ENCODE data around the gene CPT1B. TPM values are rescaled to one million over a fixed set of nuclear protein-coding genes. Genes with fewer than 3 reads are reported as not detected.

CPT1B gene
- 49.4 TPM for polyA plus RNA-seq (2012; ENCODE audit: low read depth, missing spikeins)

GRCh38 chr22:50577987-50578775, at the start of gene CPT1B:
Gene CPT1B, minus strand, starts transcription at chr22:50578427. Its CDS starts 512 bp downstream, at chr22:50577915.
- FAIRE-seq (no peak), DNase-seq (ENCODE audit: insufficient read length, low spot score) (no peak)
- no peak for TF ChIP-seq POU2F2 (IDR thresholded peaks at IDR 0.05; ENCODE audit: low read depth, low read length)
- no peak for TF ChIP-seq POLR2A (IDR thresholded peaks at IDR 0.05; ENCODE audit: low read depth, low read length)
- no peak for TF ChIP-seq SPI1 (IDR thresholded peaks at IDR 0.05; ENCODE audit: low read depth, low read length)
- TF ChIP-seq PAX5 (IDR thresholded peaks at IDR 0.05; ENCODE audit: insufficient read depth, low read length, severe bottlenecking) = no peak
- no peak for TF ChIP-seq POLR2AphosphoS5 (IDR thresholded peaks at IDR 0.05; ENCODE audit: low read depth, low read length)
- no peak for TF ChIP-seq TAF1 (IDR thresholded peaks at IDR 0.05; ENCODE audit: low read depth, low read length)

DNA sequence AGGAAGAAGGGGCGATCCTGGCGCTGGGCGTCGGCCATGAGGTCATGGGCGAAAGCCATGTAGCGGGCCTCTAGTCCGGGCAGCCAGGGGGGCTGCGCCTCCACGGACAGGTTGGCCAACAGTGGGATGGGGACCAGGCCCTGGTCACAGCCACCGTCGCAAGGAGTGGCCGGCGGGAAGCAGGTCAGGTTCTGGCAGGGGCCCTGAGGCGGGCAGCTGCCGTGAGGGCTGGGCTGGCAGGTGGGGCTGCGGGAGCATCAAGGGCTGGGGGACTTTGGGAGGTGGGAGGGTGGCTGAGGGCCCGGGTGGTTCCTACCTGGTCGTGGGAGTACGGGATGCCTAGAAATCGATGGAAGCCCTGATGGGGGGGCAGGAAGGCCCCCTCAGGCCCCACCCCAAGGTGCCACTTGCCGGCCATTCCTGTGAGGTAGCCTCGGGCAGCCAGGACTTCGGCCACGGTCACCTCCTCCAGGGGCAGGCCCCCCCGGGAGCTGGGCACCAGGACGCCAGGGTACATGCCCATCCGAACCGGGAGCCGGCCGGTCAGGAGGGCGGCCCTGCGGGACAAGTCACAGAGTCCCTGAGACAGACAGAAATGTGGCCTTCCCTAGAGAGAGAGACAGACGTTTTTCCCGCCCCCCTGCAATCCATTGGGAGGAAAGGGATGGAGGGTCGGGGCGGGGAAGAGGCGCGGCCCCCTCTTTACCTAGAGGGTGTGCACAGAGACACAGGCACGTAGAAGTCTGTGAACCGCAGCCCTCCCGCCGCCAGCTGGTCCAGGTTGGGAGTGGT, 48.8 kb upstream of the CPT1B start:
- TF ChIP-seq POLR2A (IDR thresholded peaks at IDR 0.05; ENCODE audit: low read depth, low read length) (no peak), SPI1 (IDR thresholded peaks at IDR 0.05; ENCODE audit: low read depth, low read length) (no peak), POLR2AphosphoS5 (IDR thresholded peaks at IDR 0.05; ENCODE audit: low read depth, low read length) (no peak), PAX5 (IDR thresholded peaks at IDR 0.05; ENCODE audit: insufficient read depth, low read length, severe bottlenecking) (no peak), TAF1 (IDR thresholded peaks at IDR 0.05; ENCODE audit: low read depth, low read length) (no peak)
- FAIRE-seq (no peak), DNase-seq (ENCODE audit: insufficient read length, low spot score) (no peak)

GRCh38 chr22:50626314-50626849, 48.2 kb upstream of the CPT1B start:
- TF ChIP-seq SPI1 (IDR thresholded peaks at IDR 0.05; ENCODE audit: low read depth, low read length) (no peak), POU2F2 (IDR thresholded peaks at IDR 0.05; ENCODE audit: low read depth, low read length) (no peak), POLR2AphosphoS5 (IDR thresholded peaks at IDR 0.05; ENCODE audit: low read depth, low read length) (no peak), POLR2A (IDR thresholded peaks at IDR 0.05; ENCODE audit: low read depth, low read length) (no peak), PAX5 (IDR thresholded peaks at IDR 0.05; ENCODE audit: insufficient read depth, low read length, severe bottlenecking) (no peak), TAF1 (IDR thresholded peaks at IDR 0.05; ENCODE audit: low read depth, low read length) (no peak)
- DNase-seq (ENCODE audit: insufficient read length, low spot score) (no peak), FAIRE-seq (no peak)

DNA sequence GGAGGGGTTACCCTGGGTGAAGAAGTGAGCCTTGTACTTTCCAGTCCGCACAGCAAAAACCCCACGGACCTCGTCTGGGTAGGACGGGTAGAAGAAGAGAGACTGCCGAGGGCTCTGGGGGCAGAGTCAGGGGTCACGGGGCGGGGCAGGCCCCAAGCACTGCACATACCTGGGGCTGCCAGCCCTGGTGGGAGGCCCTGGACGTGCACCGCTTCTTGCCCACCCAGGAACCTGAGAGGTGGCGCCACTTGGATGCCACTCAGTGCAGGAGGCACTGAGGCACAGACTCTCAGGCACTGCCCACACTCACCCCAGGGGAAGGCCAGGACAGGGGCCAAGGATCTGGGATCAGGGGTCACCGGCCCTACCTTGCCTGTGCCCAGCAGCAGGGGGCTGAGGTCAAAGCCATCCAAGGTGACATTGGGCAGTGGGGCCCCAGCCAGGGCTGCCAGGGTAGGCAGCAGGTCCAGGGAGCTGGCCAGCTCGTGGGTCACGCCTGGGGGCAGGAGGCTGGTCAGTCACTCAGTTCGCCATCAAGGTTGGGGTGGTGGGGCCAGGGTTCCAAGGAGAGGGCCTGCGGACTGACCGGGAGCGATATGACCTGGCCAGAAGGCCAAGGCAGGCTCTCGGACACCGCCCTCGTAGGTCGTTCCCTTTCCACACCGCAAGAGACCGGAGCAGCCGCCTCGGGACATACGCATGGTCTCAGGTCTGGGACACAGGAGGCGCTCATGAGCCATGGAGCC, 47.5 kb upstream of the CPT1B start:
- no peak for DNase-seq (ENCODE audit: insufficient read length, low spot score)
- TF ChIP-seq SPI1 (IDR thresholded peaks at IDR 0.05; ENCODE audit: low read depth, low read length) (no peak), PAX5 (IDR thresholded peaks at IDR 0.05; ENCODE audit: insufficient read depth, low read length, severe bottlenecking) (no peak), POLR2AphosphoS5 (IDR thresholded peaks at IDR 0.05; ENCODE audit: low read depth, low read length) (no peak), POLR2A (IDR thresholded peaks at IDR 0.05; ENCODE audit: low read depth, low read length) (no peak), TAF1 (IDR thresholded peaks at IDR 0.05; ENCODE audit: low read depth, low read length) (no peak), POU2F2 (IDR thresholded peaks at IDR 0.05; ENCODE audit: low read depth, low read length) (no peak)
- FAIRE-seq = no peak

DNA sequence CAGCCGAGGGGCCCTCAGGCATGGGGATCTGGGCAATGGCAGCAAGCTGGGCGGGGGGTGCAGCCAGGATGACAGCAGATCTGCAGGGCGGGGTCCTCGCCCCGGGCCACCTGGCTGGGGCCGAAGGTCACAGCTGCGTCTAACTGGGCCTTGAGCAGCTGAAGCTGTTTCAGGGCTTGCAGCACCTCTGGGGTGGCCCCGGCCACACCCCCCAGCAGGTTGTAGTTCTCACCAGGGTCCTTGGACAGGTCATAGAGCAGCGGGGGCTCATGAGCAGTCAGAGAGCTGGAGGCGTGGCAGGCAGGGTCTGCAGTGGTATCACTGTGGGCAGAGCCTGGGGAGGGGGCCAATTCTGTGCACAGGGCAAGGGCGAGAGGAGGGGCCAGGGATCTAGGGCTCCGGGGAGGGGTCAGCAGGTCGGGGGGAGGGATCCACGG, 46.9 kb upstream of the CPT1B start:
- no peak for DNase-seq (ENCODE audit: insufficient read length, low spot score)
- no peak for FAIRE-seq
- no peak for TF ChIP-seq SPI1 (IDR thresholded peaks at IDR 0.05; ENCODE audit: low read depth, low read length)
- no peak for TF ChIP-seq POLR2A (IDR thresholded peaks at IDR 0.05; ENCODE audit: low read depth, low read length)
- no peak for TF ChIP-seq POU2F2 (IDR thresholded peaks at IDR 0.05; ENCODE audit: low read depth, low read length)
- no peak for TF ChIP-seq PAX5 (IDR thresholded peaks at IDR 0.05; ENCODE audit: insufficient read depth, low read length, severe bottlenecking)
- no peak for TF ChIP-seq TAF1 (IDR thresholded peaks at IDR 0.05; ENCODE audit: low read depth, low read length)
- no peak for TF ChIP-seq POLR2AphosphoS5 (IDR thresholded peaks at IDR 0.05; ENCODE audit: low read depth, low read length)

DNA sequence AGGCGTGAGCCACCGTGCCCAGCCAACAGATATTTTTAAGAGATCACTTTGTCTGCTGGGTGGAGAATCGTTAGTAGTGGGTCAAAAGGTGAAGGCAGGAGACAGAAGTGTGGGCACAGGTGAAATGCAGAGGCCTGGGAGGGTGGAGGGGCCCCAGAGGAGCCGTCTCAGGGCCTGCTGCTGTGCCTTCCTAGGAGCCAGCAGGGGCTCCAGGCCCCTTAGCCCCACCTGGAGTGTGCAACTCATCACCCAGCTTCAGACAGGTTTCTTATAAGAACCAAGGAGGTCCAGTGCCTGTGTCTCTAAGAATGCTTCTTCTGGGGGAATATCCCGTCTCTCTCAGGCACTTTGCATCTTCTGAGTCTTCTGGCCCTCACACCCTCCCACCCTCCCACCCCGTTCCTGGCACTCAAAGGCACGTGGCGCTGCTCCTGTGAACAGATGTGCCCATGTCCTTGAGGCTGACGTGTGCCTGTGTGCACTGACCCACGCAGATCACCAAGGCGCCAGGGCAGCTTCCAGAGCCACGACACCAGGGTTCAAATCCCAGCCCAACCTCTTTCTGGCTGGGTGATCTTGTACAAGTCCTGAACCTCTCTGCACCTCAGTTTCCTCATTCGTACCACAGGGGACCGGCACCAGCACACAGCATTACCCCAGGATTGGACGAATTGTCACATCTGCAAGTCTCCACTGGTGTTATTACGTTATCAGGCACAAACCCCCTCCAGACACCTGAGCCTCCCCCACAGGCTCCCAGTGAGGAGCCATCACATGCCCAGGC, 46.3 kb upstream of the CPT1B start:
- no peak for DNase-seq (ENCODE audit: insufficient read length, low spot score)
- FAIRE-seq = no peak
- TF ChIP-seq POLR2AphosphoS5 (IDR thresholded peaks at IDR 0.05; ENCODE audit: low read depth, low read length) = no peak
- TF ChIP-seq POU2F2 (IDR thresholded peaks at IDR 0.05; ENCODE audit: low read depth, low read length) = no peak

DNA sequence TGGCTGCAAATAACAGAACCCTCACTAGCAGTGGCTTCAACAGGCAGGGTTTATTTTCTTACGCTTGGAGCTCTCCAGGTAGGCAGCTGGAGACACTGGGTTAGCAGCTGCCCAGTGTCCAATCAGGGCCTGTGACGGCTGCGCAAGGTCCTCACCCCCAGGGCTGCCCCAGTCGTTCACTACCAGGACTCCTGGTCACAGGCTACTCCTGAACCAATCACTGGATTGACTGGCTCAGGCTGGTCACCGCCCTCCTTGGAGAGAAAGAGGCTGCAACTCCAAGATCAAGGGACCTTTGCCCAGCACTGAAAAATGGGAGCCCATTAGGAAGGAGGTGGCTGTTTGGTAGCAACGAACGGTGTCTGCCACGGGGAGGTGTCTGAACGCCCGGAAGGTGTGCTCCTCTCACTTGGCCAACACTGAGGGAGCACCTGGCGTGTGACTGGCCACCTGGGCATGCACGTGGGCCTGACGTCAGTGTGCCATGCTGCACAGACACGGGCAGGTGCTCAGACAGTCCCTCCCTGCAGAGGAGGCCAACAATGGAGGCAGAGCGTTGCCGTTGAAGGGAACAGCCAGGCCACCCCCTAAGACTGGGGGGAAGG, 44.6 kb upstream of the CPT1B start:
- no peak for FAIRE-seq
- DNase-seq (ENCODE audit: insufficient read length, low spot score) = no peak
- TF ChIP-seq POLR2AphosphoS5 (IDR thresholded peaks at IDR 0.05; ENCODE audit: low read depth, low read length) = no peak
- no peak for TF ChIP-seq SPI1 (IDR thresholded peaks at IDR 0.05; ENCODE audit: low read depth, low read length)
- no peak for TF ChIP-seq POU2F2 (IDR thresholded peaks at IDR 0.05; ENCODE audit: low read depth, low read length)
- no peak for TF ChIP-seq POLR2A (IDR thresholded peaks at IDR 0.05; ENCODE audit: low read depth, low read length)
- no peak for TF ChIP-seq PAX5 (IDR thresholded peaks at IDR 0.05; ENCODE audit: insufficient read depth, low read length, severe bottlenecking)
- no peak for TF ChIP-seq TAF1 (IDR thresholded peaks at IDR 0.05; ENCODE audit: low read depth, low read length)
